GM03348 (cell line): ENCODE results near the gene ZBTB7C.
"Not testable (repeated sequence)": the region's sequence is repeated elsewhere in the genome, so short reads cannot be mapped to it uniquely, and the experiment has no call there.

Source experiments
- DNase-seq: peaks from one replicate; pipeline ENCODE4 v3.0.0; 2012; ENCODE audit warnings: low spot score

Gene ZBTB7C

DNA sequence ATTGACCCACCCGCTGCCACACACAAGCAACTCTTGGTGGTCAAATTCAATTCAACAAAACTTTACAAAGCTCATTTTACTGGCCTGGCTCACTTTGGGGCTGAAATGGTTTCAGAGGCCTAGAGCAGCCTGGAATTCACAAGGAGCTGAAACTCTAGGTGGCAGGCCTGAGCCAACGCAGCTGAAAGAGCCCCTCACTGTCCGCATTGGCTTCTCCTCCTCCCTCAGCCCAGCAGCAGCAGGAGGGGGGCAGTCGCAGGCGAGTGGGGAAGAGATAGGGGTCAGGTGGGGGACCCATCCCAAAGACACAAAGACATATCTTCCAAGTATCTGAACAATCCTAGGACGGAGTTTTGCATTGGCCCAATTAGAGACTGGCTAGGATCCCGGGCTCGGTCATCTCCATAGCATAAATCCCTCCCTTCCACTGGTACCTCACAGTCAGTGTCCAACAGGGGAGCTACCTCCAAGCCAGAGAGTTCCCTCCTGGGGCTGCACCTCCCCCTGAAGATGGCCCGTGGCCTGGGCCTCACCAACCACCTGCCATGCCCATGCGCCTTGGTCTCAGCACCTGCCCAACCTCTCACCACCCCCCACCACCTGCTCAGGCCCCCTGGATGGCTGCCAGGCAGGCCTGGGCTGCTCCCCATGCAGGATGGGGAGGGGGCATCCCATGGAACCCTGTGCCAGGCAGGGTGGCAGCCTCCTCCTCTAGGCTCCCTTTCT lies 113.4 kb downstream of the ZBTB7C start:
- DNase-seq: no peak

GRCh38 chr18:48294899-48295585 lies 114.1 kb downstream of the ZBTB7C start:
- no peak for DNase-seq

DNA sequence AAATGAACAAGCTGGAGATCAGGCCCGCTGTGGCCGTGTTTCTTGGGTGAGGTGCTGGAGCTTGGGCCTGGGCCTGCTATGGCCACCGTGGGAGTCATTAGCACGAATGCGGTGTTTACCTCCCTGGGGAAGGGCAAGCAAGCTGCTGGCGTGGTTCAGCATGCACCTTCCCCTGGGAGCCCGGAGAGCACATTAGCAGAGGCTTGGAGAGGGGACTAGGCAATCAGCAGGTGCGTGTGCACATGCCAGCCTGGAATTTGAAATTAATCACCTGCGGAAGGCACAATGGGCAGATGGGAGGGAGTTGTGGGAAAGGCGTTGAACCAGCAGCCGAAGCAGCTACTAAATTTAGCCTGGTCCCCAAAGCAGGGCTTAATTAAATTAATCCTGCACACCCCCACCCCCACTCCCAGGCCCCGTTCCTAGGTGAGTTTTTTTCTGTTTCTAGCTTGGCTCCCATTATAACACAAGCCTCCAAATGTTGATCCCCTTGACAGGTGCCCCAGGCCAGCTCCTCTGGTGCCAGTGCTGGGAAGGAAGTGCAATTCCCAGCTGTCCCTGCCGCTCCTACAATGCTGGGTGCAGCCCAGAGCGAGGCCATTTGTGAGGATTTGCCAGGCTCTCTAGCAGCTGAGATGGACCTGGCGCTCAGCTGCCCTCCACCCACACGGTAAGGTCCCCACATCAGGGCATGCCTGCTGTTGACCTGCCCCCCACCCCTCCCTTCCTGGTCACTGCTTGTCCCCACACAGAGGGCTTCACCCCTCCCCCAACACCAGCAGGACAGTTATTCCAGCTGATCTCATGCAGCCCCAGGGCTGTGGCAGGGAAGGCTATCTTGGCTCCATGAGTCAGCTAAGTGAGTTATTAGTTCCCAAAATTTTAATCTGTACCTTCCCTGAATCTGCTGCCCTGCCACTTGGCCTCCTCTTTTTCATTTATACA lies 115.0 kb downstream of the ZBTB7C start:
- no peak for DNase-seq

GRCh38 chr18:48292782-48293424 lies 116.3 kb downstream of the ZBTB7C start:
- no peak for DNase-seq

DNA sequence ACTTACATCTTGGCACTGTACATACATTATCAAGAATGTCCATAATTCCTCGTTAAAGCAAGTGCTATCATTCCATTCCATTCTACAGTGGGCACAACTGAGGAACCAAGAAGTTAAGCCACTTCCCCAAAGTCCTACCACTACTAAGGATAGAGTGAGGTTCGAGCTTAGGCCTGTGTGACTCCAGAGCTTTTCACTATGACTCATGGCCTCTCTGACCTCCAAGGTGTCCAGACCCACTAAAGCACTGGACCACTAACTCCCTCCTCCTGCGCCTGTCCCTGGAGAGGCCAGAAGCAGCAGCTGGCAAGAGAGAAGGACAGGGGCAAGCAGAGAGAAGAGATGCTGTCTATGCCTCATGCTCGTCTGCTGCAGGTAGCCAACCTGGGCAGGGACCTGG lies 117.0 kb downstream of the ZBTB7C start:
- no peak for DNase-seq

DNA sequence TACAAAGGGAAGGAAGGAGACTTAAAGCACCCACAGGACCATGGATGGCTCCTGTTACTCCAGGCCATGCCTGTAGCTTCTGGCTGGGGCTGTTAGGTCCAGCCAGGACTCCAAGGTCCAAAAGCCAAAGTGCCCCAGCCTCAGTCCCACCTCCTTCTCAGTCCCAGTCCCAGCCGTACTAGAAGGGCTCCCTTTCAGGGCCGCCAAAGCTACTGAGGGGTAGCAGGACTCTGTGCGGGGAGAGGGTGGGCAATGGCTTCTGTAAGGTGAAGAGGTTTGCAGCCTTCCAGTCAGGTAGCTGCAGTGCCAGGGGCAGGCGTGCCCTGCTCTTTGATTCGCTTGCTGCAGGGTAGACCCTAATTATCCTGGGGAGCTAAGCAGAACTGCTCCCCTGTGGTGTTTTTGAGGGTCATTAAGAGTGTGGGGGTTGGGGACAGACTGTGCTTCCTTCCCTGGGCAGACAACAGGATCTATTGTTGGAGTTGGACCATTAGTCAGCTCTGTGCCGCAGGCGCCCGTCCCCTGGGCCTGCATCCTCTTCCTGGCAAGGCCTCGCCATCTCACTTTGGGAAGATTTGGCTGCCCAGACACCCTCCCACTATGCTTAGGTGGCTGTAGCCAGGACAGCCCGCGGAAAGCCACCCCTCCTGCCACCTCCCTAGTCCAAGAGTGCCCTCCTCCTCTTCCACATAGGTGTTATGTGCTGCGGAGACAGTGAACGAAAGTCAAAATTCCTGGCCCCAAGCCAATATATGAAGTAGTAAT lies 118.8 kb downstream of the ZBTB7C start:
- no peak for DNase-seq

- no peak for DNase-seq
Observed at GRCh38 chr18:48284743-48285142, 124.4 kb downstream of the ZBTB7C start.

- DNase-seq: not testable (repeated sequence)
Observed at GRCh38 chr18:48284011-48284410, 125.2 kb downstream of the ZBTB7C start.

DNA sequence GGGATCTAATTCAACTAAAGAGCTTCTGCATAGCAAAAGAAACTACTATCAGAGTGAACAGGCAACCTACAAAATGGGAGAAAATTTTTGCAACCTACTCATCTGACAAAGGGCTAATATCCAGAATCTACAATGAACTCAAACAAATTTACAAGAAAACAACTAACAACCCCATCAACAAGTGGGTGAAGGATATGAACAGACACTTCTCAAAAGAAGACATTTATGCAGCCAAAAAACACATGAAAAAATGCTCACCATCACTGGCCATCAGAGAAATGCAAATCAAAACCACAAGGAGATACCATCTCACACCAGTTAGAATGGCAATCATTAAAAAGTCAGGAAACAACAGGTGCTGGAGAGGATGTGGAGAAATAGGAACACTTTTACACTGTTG lies 127.7 kb downstream of the ZBTB7C start:
- DNase-seq: not testable (repeated sequence)

DNA sequence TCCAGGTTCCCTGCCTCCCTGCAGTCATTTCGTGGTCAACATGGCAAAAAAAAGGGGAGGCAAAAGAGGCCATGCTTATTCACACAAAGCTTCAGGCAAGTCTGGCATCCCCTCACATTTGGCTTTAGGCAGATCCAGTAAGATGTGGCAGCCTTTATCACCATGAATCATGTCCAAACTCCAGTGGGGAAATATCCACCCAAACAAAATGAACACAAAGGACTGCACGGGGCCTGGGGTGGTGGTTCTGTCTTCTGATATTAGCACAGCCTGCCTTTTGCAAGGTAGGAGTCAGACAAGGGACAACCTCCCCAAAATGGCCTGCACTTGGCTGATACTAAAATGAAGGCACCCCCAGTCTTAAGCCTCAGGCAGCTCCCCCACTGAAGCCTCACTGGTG lies 129.9 kb downstream of the ZBTB7C start:
- no peak for DNase-seq

- no peak for DNase-seq
Observed at GRCh38 chr18:48278081-48278480, 131.1 kb downstream of the ZBTB7C start.

GRCh38 chr18:48274301-48274700 lies 134.9 kb downstream of the ZBTB7C start:
- DNase-seq: no peak

DNA sequence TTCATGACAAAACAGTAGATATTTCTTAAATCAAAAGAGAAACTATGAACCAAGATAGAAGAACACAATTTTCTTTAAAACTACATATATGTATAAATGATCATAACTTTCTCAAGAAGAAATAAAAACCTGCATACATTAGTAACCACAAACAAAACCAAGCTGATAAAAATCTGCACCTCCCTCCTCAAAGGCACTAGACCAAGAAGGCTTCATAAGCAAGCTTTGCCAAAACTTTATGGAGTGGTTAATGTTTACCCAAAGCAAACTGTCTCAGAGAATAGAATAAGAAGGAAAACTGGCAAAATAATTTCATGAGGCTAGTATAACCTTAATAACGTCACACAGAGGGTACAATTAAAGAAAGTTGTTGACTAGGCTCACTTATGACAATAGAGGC lies 138.3 kb downstream of the ZBTB7C start:
- no peak for DNase-seq

DNA sequence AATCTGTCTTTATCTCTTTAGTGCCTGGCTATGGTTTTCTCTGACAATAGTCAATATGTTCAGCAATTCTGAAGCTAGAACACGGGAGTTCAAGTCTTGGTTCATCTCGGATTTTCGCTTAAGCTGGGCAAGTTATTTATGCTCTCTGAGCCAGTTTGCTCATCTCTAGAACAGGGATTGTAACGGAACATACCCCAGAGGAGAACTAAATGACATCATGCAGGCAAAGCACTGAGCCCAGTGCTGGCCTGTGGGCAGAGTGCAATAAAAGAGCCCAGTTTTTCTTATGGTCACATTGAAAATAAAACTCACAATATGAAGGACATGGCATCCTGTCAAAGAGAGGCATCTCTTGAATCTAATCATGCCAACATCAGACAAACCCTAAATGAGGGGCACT lies 143.9 kb downstream of the ZBTB7C start:
- no peak for DNase-seq

GRCh38 chr18:48263914-48264902 lies 145.0 kb downstream of the ZBTB7C start:
- DNase-seq: no peak

DNA sequence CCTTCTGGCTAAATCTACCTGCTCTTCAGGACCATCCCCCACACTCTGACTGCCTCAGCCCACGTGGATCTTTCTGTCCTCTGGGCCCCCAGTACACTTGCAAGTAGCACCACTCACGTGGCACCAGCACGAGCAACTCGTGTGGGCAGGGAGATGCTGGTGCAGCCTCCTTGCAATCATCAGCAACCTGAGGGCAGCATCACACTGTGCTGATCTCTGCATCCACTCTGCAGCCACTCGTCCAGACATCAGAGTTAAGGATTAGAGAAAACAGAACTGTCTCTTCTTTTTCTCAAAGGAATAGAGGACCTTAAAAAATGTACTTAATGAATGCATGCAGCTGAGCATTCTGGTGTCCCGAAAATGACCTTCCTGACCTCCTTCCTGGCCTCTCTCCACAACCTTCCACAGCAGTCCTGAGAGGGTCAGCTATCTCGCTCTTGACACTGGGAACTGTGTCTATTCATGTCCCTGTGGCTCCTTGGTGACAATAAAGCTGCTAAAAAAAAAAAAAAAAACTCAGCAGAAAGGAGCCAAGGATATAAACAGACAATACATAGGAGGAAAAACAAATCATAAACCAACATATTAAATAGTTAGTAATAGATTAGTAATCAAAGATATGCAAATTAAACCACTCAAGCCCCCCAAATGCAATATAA lies 145.9 kb downstream of the ZBTB7C start:
- DNase-seq: no peak

DNA sequence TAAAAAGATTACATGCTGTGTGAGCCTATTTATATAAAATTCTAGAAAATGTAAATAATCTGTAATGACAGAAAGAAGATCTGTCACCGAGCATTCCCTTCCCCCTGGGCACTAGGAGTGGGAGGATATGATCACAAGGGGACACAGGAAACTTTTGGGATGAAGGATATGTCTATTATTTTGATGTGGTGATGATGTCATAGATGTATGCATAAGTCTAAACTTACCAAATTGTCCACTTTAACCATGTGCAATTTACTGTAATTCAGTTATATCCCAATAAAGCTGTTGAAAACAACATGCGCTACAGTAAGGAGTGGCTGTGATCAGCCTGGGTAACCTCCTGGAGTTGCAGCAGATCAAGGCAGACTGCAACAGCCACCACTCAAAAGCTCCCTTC lies 148.9 kb downstream of the ZBTB7C start:
- DNase-seq: no peak

DNA sequence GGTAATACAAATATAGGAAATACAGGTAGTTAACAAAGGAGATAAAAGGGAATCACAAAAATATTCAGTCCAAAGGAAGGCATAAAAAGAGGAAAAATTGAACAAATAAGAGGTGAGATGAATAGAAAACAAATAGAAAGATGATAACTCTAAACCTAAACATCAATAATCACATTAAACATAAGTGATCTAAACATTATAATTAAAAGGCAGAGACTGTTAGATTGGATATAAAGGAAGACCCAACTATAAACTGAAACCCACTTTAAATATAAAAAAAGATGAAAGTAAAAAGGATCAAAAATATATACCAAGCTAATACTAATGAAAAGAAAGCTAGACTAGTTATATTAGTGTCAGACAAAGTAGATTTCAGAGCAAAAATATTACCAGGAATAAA lies 152.3 kb downstream of the ZBTB7C start:
- no peak for DNase-seq

DNA sequence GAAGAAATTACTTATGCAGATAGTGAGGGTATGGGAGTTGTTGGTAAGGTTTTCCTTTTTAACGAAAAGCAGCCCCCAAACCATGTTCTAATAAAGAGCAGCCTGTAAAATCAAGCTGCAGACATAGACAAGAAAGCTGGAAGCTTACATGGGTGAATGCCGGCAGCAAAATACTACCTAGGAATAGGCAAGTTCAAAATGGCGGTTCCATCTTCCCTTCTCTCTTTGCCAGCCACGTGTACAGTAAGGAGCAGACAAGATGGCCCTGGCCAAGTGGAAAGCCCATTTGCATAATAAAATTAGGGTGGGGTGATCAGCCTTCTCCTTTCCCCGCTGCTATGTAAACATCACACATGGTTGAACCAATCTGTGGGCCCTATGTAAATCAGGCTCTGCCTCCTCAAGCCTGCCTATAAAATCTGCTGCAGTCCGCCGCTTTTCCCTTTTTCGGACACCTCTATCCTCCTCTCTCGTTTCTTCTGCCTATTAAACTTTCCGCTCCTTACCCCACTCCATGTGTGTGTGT lies 155.0 kb downstream of the ZBTB7C start:
- no peak for DNase-seq
